HT1080 (cell line): ENCODE results near the gene CPOX. TPM values are rescaled to one million over a fixed set of nuclear protein-coding genes. Genes with fewer than 3 reads are reported as not detected.

Experiments used
- DNase-seq: peaks from one replicate; pipeline ENCODE4 v3.0.0-alpha.2; 2015; ENCODE audit warnings: low read depth
- total RNA-seq: library from RNA; depleted of rRNA; stranded (reverse); fragments of >200 nt; shearing (Covaris generic); gene quantifications from 2 replicates; pipeline ENCODE4 v1.2.3, GENCODE V29; 2014; rRNA removed

Gene CPOX
- total RNA-seq, 1 experiment from 2014 or later: 50.0 TPM

GRCh38 chr3:98541695-98542094, 51.7 kb downstream of the CPOX start:
- no peak for DNase-seq

- DNase-seq: no peak
These were observed 53.1 kb downstream of the CPOX start for GRCh38 chr3:98540346-98540745.

- DNase-seq: no peak
These were observed 56.9 kb downstream of the CPOX start for GRCh38 chr3:98536456-98537017.

- no peak for DNase-seq
These were observed 58.7 kb downstream of the CPOX start for GRCh38 chr3:98534734-98535133.

- DNase-seq: no peak
These were observed 59.2 kb downstream of the CPOX start for GRCh38 chr3:98534168-98534567.

- no peak for DNase-seq
These were observed 60.5 kb downstream of the CPOX start for GRCh38 chr3:98532709-98533571.

- DNase-seq: no peak
These were observed 61.2 kb downstream of the CPOX start for GRCh38 chr3:98532275-98532637.

- DNase-seq: no peak
These were observed 61.7 kb downstream of the CPOX start, which contains the start of gene GPR15 for GRCh38 chr3:98531622-98532274. TSS of gene GPR15 (plus strand) at chr3:98531978. CDS start at chr3:98532034, 56 bp downstream.

- DNase-seq: no peak
These were observed 62.7 kb downstream of the CPOX start for GRCh38 chr3:98530676-98531075.

GRCh38 chr3:98529856-98530459, 63.5 kb downstream of the CPOX start:
- no peak for DNase-seq

Other genes starting within 250 kb of the CPOX start
- gene OR5K4, start 239.8 kb downstream of the CPOX start, total RNA-seq: not detected in 2 replicates
- not detected in 2 replicates for gene OR5K3, start 202.9 kb downstream of the CPOX start, total RNA-seq
- not detected in 2 replicates for gene OR5K1, start 130.4 kb downstream of the CPOX start, total RNA-seq
- not detected in 2 replicates for gene OR5K2, start 95.9 kb downstream of the CPOX start, total RNA-seq
- gene CLDND1, start 70.7 kb downstream of the CPOX start, total RNA-seq: 43.4 and 74.0 TPM in 2 replicates
- gene GPR15, start 61.6 kb downstream of the CPOX start, total RNA-seq: not detected in 2 replicates
- gene ST3GAL6, start 169.7 kb upstream of the CPOX start, total RNA-seq: 11.1 and 12.4 TPM in 2 replicates